ENCODE results near the gene GATB.
"Not testable (repeated sequence)": the region's sequence is repeated elsewhere in the genome, so short reads cannot be mapped to it uniquely, and the experiment has no call there.

Gene GATB

DNA sequence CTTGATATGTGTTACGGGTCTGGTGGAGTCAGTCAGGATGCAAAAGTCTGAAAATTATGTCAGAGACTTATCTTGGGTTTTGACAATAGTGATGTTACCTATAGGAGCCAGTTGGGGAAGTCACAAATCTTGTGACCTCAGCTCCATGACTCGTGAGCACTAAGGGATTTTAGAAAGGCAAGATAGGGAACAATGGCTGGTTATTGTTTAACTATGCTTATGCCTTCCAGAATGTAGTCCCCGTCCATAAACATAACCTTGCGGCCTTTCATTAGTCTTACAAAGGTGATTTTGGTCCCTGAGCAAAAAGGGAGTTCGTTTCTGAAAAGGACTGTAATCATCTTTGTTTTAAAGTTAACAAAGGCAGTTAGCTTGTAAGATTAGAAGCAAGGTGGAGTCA is 23.9 kb upstream of the GATB start:
- DNase-seq, result no peak

- DNase-seq, result no peak
Measured at GRCh38 chr4:151783867-151784266, 23.1 kb upstream of the GATB start.

DNA sequence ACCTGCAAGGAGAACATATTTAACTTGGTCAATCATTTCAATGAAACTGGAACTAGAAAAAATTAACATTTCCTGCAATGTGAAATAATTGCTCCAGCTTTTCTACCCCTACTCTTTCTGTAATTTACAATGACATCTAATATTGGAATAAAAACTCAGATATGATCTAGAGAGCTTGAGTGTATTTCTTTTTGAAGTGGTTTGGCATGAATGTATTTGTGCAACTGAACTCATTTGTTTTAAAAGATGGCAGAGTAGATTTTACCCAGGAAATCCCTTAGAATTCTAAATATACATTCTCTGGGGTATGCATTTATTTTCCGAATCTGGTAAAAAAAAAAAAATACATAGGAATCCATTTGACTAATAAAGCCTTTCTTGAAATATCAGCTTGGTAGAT is 21.5 kb upstream of the GATB start:
- DNase-seq, result no peak

- DNase-seq, result no peak
Measured at GRCh38 chr4:151781026-151781425, 20.2 kb upstream of the GATB start.

GRCh38 chr4:151777471-151777870 is 16.7 kb upstream of the GATB start:
- DNase-seq, result no peak

DNA sequence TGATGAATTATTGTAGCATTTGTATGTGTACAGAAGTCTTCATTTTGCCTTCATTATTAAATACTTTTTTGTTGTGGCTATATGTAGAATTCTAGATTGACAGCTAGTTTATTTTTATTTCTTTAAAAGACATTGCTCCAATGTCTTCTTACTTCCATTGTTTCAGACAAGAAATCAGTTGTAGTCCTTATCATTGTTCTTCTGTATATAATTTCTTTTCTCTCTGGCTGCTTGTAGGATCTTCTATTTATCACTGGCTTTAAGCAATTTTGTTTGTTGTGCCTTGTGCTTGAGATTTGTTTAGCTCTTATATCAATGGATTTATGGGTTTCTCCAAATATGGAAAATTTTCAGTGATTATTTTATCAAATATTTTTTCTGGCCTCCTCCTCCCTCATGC is 13.5 kb upstream of the GATB start:
- DNase-seq, result no peak

DNA sequence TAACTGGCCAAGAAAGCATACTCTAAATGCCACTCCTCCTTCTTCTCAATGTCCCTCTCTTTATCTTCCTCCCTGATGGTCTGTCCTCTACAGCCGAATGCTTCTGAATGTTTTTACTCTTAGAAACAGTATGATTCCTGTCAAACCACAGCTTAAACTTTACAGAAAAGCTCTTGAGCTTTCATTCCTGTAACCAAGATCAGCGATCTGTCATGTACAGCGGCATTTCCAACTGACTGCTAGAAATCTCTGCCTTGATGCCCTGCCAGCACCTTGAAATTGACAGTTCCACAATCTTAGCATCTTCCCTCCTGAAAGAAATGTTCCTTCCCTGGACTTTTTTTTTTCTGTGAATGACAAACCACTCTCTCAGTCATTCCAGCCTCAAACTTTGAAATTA is 11.5 kb upstream of the GATB start:
- DNase-seq, result no peak

- no peak for DNase-seq
Measured at GRCh38 chr4:151771664-151772063, 10.9 kb upstream of the GATB start.

GRCh38 chr4:151770154-151770553 is 9.3 kb upstream of the GATB start:
- no peak for DNase-seq

- no peak for DNase-seq
Measured at GRCh38 chr4:151768835-151769234, 8.0 kb upstream of the GATB start.

DNA sequence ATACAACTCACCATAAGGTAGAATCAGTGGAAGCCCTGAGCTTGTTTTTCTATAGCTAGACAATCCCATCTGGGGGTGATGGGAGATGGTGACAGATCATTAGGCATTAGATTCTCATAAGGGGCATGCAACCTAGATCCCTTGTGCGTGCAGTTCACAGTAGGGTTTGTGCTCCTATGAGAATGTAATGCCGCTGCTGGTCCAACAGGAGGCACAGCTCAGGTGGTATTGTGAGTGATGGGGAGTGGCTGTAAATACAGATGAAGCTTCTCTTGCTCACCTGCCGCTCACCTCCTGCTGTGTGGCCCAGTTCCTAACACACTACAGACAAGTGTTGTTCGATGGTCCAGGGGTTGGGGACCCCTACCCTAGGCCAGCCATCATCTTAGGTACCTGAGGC is 5.9 kb upstream of the GATB start:
- no peak for DNase-seq

GRCh38 chr4:151760002-151760401 is 805 bp downstream of the GATB start:
- no peak for DNase-seq

DNA sequence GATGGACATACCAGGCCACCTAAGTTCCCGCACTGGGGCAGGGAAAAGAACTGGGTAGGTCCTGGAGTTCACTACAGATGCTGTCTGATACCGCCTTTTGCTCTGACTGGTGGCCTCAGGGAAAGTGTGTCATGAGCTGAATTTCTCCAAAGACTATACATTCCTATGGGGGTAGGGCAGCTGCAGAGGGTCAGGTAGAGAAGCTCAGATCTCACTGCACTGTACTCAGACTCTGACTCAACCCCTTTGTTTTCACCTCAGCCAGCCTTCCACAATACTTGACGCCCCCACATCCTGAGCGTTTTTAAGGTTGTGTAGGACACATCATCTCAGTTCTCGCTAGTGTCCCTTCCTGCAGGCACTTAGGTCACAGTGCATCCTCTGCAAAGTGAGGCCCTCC is 7.8 kb downstream of the GATB start:
- no peak for DNase-seq

DNA sequence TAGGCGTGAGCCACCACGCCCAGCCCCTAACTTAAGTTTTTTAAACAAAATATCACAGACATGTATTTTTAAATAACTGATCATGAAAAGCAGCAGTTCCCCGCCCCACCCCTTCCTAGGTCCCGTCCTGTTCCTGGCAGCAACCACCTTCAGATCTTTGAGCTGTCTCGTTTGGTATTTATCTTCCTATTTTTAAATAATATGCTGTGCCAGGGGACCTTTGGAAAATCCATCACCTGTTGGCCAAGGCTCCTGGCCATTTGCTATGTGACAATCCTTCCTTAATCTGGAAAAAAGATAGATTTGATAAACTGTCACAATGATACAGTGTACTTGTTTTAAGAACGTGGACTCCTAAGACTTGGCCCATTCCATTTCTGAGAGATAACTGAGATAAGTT is 10.7 kb downstream of the GATB start:
- no peak for DNase-seq

DNA sequence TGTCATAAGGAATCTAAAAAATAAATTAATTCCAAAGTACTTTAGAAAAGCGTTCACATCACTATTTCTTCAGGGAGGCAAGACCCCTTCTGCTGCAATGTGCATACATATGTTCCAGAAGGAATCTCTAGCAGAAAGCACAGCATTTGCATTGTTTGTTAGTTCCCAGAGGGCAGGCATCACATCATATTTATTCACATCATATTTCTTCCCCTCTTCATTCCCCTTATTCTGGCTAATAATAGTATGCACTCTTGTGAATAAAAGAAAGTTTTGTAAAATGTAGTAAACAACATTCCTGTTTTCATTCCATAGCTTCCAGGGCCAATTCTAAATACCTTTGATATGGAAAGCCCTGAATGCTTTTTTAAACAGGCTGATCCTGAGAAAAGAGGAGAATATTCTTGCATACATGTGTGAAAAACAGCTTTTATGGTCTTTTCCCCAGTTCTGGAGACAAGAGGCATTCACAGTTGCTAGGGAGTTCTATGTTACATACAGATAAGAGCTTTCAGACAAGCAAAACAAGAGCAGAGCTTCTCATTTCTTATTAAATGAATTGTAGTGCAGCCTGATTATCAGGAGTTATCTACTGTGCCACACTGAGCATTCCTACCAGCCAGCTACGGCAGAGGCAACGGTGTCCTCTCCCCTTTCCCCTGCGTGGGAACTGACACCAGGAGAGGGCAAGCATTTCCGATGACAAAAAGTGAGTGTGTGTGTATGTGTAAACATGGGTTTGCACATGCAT is 15.2 kb downstream of the GATB start:
- peak; percentile 3 for DNase-seq

- DNase-seq, result peak; percentile 82
Measured at GRCh38 chr4:151744614-151745013, 16.2 kb downstream of the GATB start.

DNA sequence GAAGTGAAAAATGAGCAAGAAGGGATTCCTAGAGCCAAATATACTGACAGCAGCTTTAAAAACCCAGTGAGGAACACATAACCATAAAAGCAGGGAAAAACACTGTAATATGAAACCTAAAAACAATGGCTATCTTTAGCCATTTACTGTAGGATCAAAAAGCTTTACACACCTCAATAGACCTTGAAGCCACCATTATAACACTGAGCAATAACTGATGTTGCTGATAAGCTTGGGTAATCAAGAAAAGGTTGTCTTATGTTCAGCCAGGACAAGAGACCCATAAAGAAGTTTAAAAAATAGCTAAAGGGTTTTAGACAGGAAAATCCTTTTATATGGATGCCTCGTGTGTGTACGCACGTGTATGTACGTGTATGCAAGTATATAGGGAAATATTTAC is 16.9 kb downstream of the GATB start:
- DNase-seq, result no peak

DNA sequence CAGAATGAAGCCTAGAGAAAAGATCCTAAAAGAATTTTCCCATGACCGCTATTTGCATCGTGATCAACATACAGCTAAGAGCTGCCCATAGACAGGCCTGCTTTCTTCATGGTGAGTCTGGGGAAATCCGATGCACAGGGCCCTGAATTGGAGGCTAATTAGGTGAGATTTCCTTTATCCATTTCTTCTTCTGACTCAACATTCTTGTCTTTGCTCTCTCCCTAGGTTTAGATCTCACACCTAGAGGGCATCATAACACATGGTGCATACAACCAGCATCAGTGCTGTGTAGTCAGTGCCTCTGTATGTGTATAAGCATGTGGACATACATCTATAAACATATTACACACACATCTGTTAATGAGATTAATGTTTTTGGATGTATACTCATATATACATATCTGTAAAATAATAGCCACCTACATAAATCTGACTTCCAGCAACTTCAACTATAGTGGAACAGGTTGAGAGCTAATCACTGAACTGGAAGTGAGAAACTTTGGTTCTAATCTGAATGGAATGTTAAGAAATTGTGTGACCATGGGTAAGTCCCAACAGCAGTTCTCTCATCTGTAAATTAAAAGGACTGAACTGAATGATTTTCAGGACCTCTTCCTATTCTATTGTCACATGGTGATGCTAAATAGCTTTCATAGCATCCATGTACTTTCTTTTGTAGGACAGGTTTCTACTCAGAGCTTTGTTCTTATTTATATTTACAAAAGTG is 17.5 kb downstream of the GATB start:
- DNase-seq, result no peak

- no peak for DNase-seq
Measured at GRCh38 chr4:151738720-151739517, 21.9 kb downstream of the GATB start.

DNA sequence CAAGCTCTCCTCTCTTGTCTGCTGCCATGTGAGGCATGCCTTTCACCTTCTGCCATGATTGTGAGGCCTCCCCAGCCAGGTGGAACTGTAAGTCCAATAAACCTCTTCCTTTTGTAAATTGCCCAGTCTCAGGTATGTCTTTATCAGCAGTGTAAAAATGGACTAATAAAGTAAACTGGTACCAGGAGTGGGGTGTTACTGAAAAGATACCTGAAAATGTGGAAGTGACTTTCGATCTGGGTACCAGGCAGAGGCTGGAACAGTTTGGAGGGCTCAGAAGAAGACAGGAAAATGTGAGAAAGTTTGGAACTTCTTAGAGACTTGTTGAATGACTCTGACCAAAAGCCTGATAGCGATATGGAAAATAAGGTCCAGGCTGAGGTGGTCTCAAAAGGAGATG is 24.0 kb downstream of the GATB start:
- DNase-seq, result not testable (repeated sequence)

GRCh38 chr4:151736361-151736760 is 24.4 kb downstream of the GATB start:
- no peak for DNase-seq

GRCh38 chr4:151731670-151732069 is 29.1 kb downstream of the GATB start:
- not testable (repeated sequence) for DNase-seq

- peak; percentile 24 for DNase-seq
Measured at GRCh38 chr4:151729731-151730559, 30.9 kb downstream of the GATB start.

Data from fibroblast of skin of abdomen (primary cell).